GM18870 (cell line): Measurements from ENCODE around the gene BCAR1.
"Not testable (repeated sequence)": the region's sequence is repeated elsewhere in the genome, so short reads cannot be mapped to it uniquely, and the experiment has no call there.

Experiments used
- ATAC-seq: cut with Tn5 transposase; IDR thresholded peaks from one replicate; pipeline ENCODE4 v1.9.1; 2021; ENCODE audit warnings: moderate library complexity; ENCODE audit not compliant: unreplicated experiment

The BCAR1 gene

GRCh38 chr16:75251280-75252048, at the start of gene BCAR1:
TSS of gene BCAR1 (minus strand) at chr16:75251624. CDS start at chr16:75251482, 142 bp downstream.
- ATAC-seq, result no peak

- no peak for ATAC-seq
These were observed 46.8 kb upstream of the BCAR1 start for GRCh38 chr16:75298267-75298666.

- no peak for ATAC-seq
These were observed 45.2 kb upstream of the BCAR1 start for GRCh38 chr16:75296606-75297005.

- ATAC-seq, result no peak
These were observed 43.5 kb upstream of the BCAR1 start for GRCh38 chr16:75294773-75295459.

- no peak for ATAC-seq
These were observed 42.3 kb upstream of the BCAR1 start for GRCh38 chr16:75293772-75294171.

- no peak for ATAC-seq
These were observed 41.7 kb upstream of the BCAR1 start for GRCh38 chr16:75293173-75293572.

GRCh38 chr16:75292691-75293090, 41.3 kb upstream of the BCAR1 start:
- no peak for ATAC-seq

- ATAC-seq, result no peak
These were observed 37.8 kb upstream of the BCAR1 start for GRCh38 chr16:75289189-75289588.

GRCh38 chr16:75288596-75289120, 37.2 kb upstream of the BCAR1 start:
- no peak for ATAC-seq

- ATAC-seq, result no peak
These were observed 36.8 kb upstream of the BCAR1 start for GRCh38 chr16:75288181-75288580.

- ATAC-seq, result no peak
These were observed 36.3 kb upstream of the BCAR1 start for GRCh38 chr16:75287708-75288107.

- ATAC-seq, result no peak
These were observed 35.0 kb upstream of the BCAR1 start for GRCh38 chr16:75286389-75286788.

- no peak for ATAC-seq
These were observed 31.2 kb upstream of the BCAR1 start for GRCh38 chr16:75282466-75283281.

- no peak for ATAC-seq
These were observed 30.4 kb upstream of the BCAR1 start for GRCh38 chr16:75281826-75282225.

GRCh38 chr16:75281009-75281408, 29.6 kb upstream of the BCAR1 start:
- ATAC-seq, result not testable (repeated sequence)

- no peak for ATAC-seq
These were observed 28.9 kb upstream of the BCAR1 start for GRCh38 chr16:75280331-75280804.

GRCh38 chr16:75279305-75279704, 27.9 kb upstream of the BCAR1 start:
- ATAC-seq, result no peak

GRCh38 chr16:75273054-75273925, 21.9 kb upstream of the BCAR1 start:
- no peak for ATAC-seq

GRCh38 chr16:75272629-75273028, 21.2 kb upstream of the BCAR1 start:
- not testable (repeated sequence) for ATAC-seq

GRCh38 chr16:75272097-75272551, 20.7 kb upstream of the BCAR1 start:
- no peak for ATAC-seq
